Urinary bladder (tissue), 4 donors: Measurements from ENCODE around the gene OTOGL. TPM values are rescaled to one million over a fixed set of nuclear protein-coding genes. Genes with fewer than 3 reads are reported as not detected.
"Not testable (repeated sequence)": the region's sequence is repeated elsewhere in the genome, so short reads cannot be mapped to it uniquely, and the experiment has no call there.

Experiments
- DNase-seq: peaks from one replicate; pipeline ENCODE4 v3.0.0-alpha.2; 2015; ENCODE audit errors: extremely low spot score
- H3K27ac ChIP-seq: one replicate; pipeline ENCODE4 v1.5.1; 2013; ENCODE audit warnings: low read depth, mild to moderate bottlenecking, moderate library complexity
- H3K36me3 ChIP-seq: one replicate; pipeline ENCODE4 v1.6.1; 2013; ENCODE audit warnings: mild to moderate bottlenecking, moderate library complexity; ENCODE audit not compliant: insufficient read depth
- H3K4me1 ChIP-seq: one replicate; pipeline ENCODE4 v1.6.1; 2013; ENCODE audit warnings: mild to moderate bottlenecking, moderate library complexity; ENCODE audit not compliant: insufficient read depth
- H3K4me3 ChIP-seq: one replicate; pipeline ENCODE4 v1.5.1; 2013; ENCODE audit warnings: low read depth, low read length
- WGBS: extraction: QIAGEN DNeasy Blood & Tissue Kit; methylation state at CpG from one replicate; pipeline ENCODE4 v1.1.7; 2013; 5-methylcytosine and 5-hydroxymethylcytosine counted together
- polyA plus RNA-seq: library from polyadenylated mRNA; stranded (reverse); fragments of 200-250 nt; gene quantifications from one replicate; pipeline ENCODE4 v1.2.3, GENCODE V29; 2013
- total RNA-seq: library from RNA; depleted of rRNA; stranded (reverse); fragments of >200 nt; gene quantifications from one replicate; pipeline ENCODE4 v1.2.3, GENCODE V29; 2014
- donor health status: healthy with polysubstance abuse.
- donor health status: healthy.

The OTOGL gene
- 4.5 TPM for total RNA-seq
- polyA plus RNA-seq: 0.66 TPM

GRCh38 chr12:80099259-80099658, at the start of gene OTOGL:
Gene OTOGL (plus strand): TSS chr12:80099537. CDS start chr12:80209432, 109,895 bp downstream.
- DNase-seq: no peak
- Histone ChIP-seq H3K27ac (no peak within 1 kb of the TSS), H3K36me3 (no peaks in the 10 kb centered on the region), H3K4me1 (no peaks in the 10 kb centered on the region), H3K4me3 (no peak within 1 kb of the TSS)
- 28% methylated on average over 2 of the region's 2 CpGs for WGBS

GRCh38 chr12:80050236-80050635, 49.1 kb upstream of the OTOGL start:
- Histone ChIP-seq H3K27ac (no peak overlapping the region), H3K36me3 (no peaks in the 10 kb centered on the region), H3K4me3 (no peak overlapping the region), H3K4me1 (no peaks in the 10 kb centered on the region)
- WGBS: 86% methylated on average over 2 of the region's 2 CpGs
- no peak for DNase-seq

- Histone ChIP-seq H3K27ac (no peak overlapping the region), H3K4me3 (no peak overlapping the region), H3K36me3 (no peaks in the 10 kb centered on the region), H3K4me1 (no peaks in the 10 kb centered on the region)
- 26% methylated on average over 6 of the region's 6 CpGs for WGBS
- no peak for DNase-seq
Observed at GRCh38 chr12:80053051-80053790, 46.1 kb upstream of the OTOGL start.

- Histone ChIP-seq H3K36me3 (no peaks in the 10 kb centered on the region), H3K27ac (no peak overlapping the region), H3K4me3 (no peak overlapping the region), H3K4me1 (no peaks in the 10 kb centered on the region)
- no peak for DNase-seq
- WGBS: 79% methylated on average over 4 of the region's 4 CpGs
Observed at GRCh38 chr12:80056232-80056631, 43.1 kb upstream of the OTOGL start.

DNA sequence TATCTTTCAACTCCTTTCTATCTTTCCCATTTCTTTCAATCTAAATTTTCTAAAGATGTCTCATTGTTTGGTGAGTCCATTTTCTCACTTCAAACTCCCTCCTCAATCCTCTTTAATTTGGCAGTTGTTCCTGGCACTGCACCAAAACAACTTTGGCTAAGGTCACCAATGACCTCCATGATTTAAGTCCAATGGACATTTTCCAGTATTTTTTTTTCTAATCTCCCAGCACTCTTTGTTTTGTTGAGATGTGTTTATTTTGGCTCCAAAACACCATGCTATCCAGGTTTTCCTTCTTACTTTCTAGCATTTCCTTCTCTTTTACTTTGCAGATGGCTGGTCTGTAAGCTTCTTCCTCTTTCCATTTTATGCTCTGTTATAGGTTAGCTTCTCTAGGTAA, 42.5 kb upstream of the OTOGL start:
- Histone ChIP-seq H3K4me1 (no peaks in the 10 kb centered on the region), H3K27ac (no peak overlapping the region), H3K4me3 (no peak overlapping the region), H3K36me3 (no peaks in the 10 kb centered on the region)
- DNase-seq: no peak

- WGBS: 74% methylated on average over 2 of the region's 2 CpGs
- Histone ChIP-seq H3K4me1 (no peaks in the 10 kb centered on the region), H3K27ac (no peak overlapping the region)
Observed at GRCh38 chr12:80058586-80058985, 40.8 kb upstream of the OTOGL start.

GRCh38 chr12:80059102-80059501, 40.2 kb upstream of the OTOGL start:
- 68% methylated on average over 1 of the region's 1 CpG for WGBS
- no peak overlapping the region for H3K27ac ChIP-seq

More at GRCh38 chr12:80058586-80058985, 40.8 kb upstream of the OTOGL start:
- no peaks in the 10 kb centered on the region for H3K36me3 ChIP-seq
- H3K4me3 ChIP-seq: no peak overlapping the region
- no peak for DNase-seq

DNA sequence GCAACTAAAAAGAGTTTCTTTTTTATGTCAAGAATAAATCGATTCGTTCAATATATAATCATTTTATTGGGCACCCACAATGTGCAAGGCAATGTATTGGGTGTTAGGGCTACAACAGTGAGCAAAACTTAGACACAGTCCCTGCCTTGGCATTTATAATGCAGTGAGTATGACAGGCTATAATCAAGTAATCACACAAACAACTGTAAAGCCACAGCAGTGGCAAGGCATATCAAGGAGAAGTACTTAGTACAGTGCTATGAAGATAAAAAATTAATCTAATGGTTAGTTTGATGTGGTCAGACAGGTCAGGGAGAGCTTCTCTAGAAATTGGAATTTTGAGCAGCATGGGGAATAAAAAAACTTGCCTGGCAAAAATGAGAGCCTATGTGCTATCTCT, 39.5 kb upstream of the OTOGL start:
- Histone ChIP-seq H3K36me3 (no peaks in the 10 kb centered on the region), H3K27ac (no peak overlapping the region), H3K4me3 (no peak overlapping the region), H3K4me1 (no peaks in the 10 kb centered on the region)
- no peak for DNase-seq
- WGBS: 68% methylated on average over 2 of the region's 2 CpGs

More at GRCh38 chr12:80059102-80059501, 40.2 kb upstream of the OTOGL start:
- DNase-seq: no peak
- Histone ChIP-seq H3K4me3 (no peak overlapping the region), H3K36me3 (no peaks in the 10 kb centered on the region), H3K4me1 (no peaks in the 10 kb centered on the region)

- no peak overlapping the region for H3K27ac ChIP-seq
- WGBS: 82% methylated on average over 3 of the region's 3 CpGs
- DNase-seq: no peak
- no peak overlapping the region for H3K4me3 ChIP-seq
- H3K36me3 ChIP-seq: no peaks in the 10 kb centered on the region
- H3K4me1 ChIP-seq: no peaks in the 10 kb centered on the region
Observed at GRCh38 chr12:80064269-80064668, 35.1 kb upstream of the OTOGL start.

DNA sequence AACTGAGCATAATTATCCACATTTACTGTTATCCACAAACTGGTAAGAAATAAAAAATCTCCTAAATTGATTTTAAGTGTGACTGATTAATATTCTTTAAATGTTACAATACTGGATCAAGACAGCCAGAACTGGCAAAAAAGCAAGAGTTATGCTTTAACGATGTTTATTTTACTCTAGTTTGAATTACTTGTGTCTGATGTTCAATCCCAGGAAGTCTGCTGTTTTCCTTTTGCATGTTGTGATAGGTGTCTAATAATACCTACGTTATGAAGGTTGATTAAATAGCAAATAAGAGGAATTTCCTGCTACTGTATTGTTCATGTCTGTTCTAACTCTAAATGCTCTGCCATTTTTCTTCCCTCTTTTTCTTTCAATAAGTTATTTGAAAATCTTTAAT, 34.4 kb upstream of the OTOGL start:
- WGBS: 69% methylated on average over 2 of the region's 2 CpGs
- no peaks in the 10 kb centered on the region for H3K36me3 ChIP-seq

DNA sequence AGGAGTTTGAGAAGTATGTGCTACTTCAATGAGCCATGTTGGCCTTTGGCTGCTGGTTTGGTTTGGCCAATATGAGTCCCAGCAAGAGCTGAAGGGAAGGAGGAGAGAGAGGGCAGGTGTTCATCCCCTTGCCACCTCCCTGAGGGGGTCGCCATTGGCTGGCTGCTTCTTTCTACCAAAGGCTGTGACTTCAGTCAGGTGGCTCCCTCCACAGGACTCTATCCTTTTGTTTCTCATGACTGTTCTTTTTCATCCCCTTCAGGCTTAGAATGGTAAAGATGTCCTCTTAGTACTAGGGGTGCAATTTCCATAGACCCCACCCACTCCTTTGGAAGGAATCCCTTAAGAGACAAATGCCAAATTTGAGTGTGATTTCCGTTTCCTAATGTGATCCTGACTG, 31.2 kb upstream of the OTOGL start:
- no peak for DNase-seq
- no peak overlapping the region for H3K4me3 ChIP-seq
- 72% methylated on average over 2 of the region's 2 CpGs for WGBS
- H3K4me1 ChIP-seq: no peaks in the 10 kb centered on the region
- no peaks in the 10 kb centered on the region for H3K36me3 ChIP-seq
- H3K27ac ChIP-seq: no peak overlapping the region

More for the DNA sequence above, 34.4 kb upstream of the OTOGL start:
- Histone ChIP-seq H3K4me3 (no peak overlapping the region), H3K4me1 (no peaks in the 10 kb centered on the region), H3K27ac (no peak overlapping the region)
- no peak for DNase-seq

GRCh38 chr12:80083892-80084614, 15.3 kb upstream of the OTOGL start:
- not testable (repeated sequence) for H3K4me1 ChIP-seq, H3K36me3 ChIP-seq, H3K4me3 ChIP-seq, H3K27ac ChIP-seq, DNase-seq
- 46% methylated on average over 9 of the region's 9 CpGs for WGBS

- WGBS: 83% methylated on average over 3 of the region's 3 CpGs
- no peaks in the 10 kb centered on the region for H3K4me1 ChIP-seq
- no peak overlapping the region for H3K27ac ChIP-seq
- no peak for DNase-seq
- no peaks in the 10 kb centered on the region for H3K36me3 ChIP-seq
- no peak overlapping the region for H3K4me3 ChIP-seq
Observed at GRCh38 chr12:80086025-80086424, 13.3 kb upstream of the OTOGL start.

DNA sequence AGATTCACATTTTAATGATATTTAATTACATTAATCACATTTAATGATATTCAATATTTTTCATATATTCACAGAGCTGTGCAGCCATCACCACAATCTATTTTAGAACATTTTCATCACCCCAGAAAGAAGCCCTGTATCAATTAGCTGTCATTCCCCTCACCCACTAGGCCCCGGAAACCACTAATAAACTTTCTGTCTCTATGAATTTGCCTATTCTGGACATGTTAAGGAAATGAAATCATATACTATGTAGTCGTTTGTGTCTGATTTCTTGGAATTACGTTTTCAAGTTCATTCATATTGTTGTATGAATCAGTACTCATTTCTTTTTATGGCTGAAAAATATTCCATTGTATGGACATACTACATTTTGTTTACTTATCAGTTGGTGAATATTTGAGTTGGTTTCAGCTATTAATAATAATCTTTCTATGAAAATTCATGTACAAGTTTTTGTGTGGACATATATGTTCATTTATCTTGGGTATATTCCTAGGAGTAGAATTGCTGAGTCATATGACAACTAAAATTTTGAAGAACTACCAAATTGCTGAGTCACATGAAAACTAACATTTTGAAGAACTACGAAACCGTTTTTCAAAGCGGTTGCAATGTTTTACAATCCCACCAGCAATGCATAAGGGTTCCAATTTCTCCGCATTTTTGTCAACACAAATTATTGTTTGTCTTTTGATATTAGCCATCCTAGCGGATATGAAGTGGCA, 11.7 kb upstream of the OTOGL start:
- DNase-seq: no peak
- Histone ChIP-seq H3K4me3 (no peak overlapping the region), H3K4me1 (no peaks in the 10 kb centered on the region), H3K36me3 (no peaks in the 10 kb centered on the region), H3K27ac (no peak overlapping the region)
- WGBS: 92% methylated on average over 8 of the region's 8 CpGs
